ENCODE data around the gene COMMD7.

COMMD7 gene

GRCh38 chr20:32661820-32662528 is 81.3 kb downstream of the COMMD7 start:
- H3K27me3 Mint-ChIP-seq = no peaks in the 10 kb centered on the region
- H3K27ac Mint-ChIP-seq = no peak overlapping the region
- H3K4me1 Mint-ChIP-seq (ENCODE audit: low read depth) = peaks cover 3% of the 10 kb centered on the region
- peaks cover 8% of the 10 kb centered on the region for H3K9me3 Mint-ChIP-seq
- no peak for DNase-seq
- H3K4me3 Mint-ChIP-seq = no peak overlapping the region
- H3K36me3 Mint-ChIP-seq (ENCODE audit: low read depth) = no peaks in the 10 kb centered on the region

GRCh38 chr20:32660661-32661060 is 82.6 kb downstream of the COMMD7 start:
- Mint-ChIP-seq H3K27ac (no peak overlapping the region), H3K4me1 (ENCODE audit: low read depth) (peaks cover 10% of the 10 kb centered on the region)
- no peak for DNase-seq

GRCh38 chr20:32656827-32657226 is 86.4 kb downstream of the COMMD7 start:
- peaks cover 12% of the 10 kb centered on the region for H3K4me1 Mint-ChIP-seq (ENCODE audit: low read depth)
- H3K27ac Mint-ChIP-seq = no peak overlapping the region
- H3K9me3 Mint-ChIP-seq = peaks cover 8% of the 10 kb centered on the region
- H3K36me3 Mint-ChIP-seq (ENCODE audit: low read depth) = no peaks in the 10 kb centered on the region
- no peak for DNase-seq
- H3K4me3 Mint-ChIP-seq = no peak overlapping the region
- no peaks in the 10 kb centered on the region for H3K27me3 Mint-ChIP-seq

More at GRCh38 chr20:32660661-32661060, 82.6 kb downstream of the COMMD7 start:
- H3K27me3 Mint-ChIP-seq = no peaks in the 10 kb centered on the region
- H3K4me3 Mint-ChIP-seq = no peak overlapping the region
- peaks cover 8% of the 10 kb centered on the region for H3K9me3 Mint-ChIP-seq
- H3K36me3 Mint-ChIP-seq (ENCODE audit: low read depth) = no peaks in the 10 kb centered on the region

- Mint-ChIP-seq H3K27ac (no peak overlapping the region), H3K36me3 (ENCODE audit: low read depth) (no peaks in the 10 kb centered on the region)
Measured at GRCh38 chr20:32655903-32656512, 87.3 kb downstream of the COMMD7 start.

GRCh38 chr20:32652739-32653526 is 90.3 kb downstream of the COMMD7 start:
- Mint-ChIP-seq H3K36me3 (ENCODE audit: low read depth) (no peaks in the 10 kb centered on the region), H3K27ac (no peak overlapping the region), H3K9me3 (no peaks in the 10 kb centered on the region), H3K4me1 (ENCODE audit: low read depth) (peaks cover 15% of the 10 kb centered on the region), H3K4me3 (no peak overlapping the region), H3K27me3 (no peaks in the 10 kb centered on the region)
- peak; percentile 93 for DNase-seq

More at GRCh38 chr20:32655903-32656512, 87.3 kb downstream of the COMMD7 start:
- Mint-ChIP-seq H3K9me3 (peaks cover 6% of the 10 kb centered on the region), H3K27me3 (no peaks in the 10 kb centered on the region), H3K4me1 (ENCODE audit: low read depth) (peaks cover 15% of the 10 kb centered on the region), H3K4me3 (no peak overlapping the region)
- no peak for DNase-seq
